Body of pancreas (tissue), 4 donors: ENCODE results near the gene APPBP2. TPM values are rescaled to one million over a fixed set of nuclear protein-coding genes. Genes with fewer than 3 reads are reported as not detected.
"Not testable (repeated sequence)": the region's sequence is repeated elsewhere in the genome, so short reads cannot be mapped to it uniquely, and the experiment has no call there.

Experiments used
- ATAC-seq: fragments of 150-250 bp; one replicate; pipeline ENCODE4 v1.9.1; 2016
- DNase-seq, 4 donors: peaks; one replicate each; pipeline ENCODE4 v3.0.0-alpha.2; 2019
- H3K27ac ChIP-seq, 4 donors: fragments of 200-600 bp; sonication (generic); 1 replicate in 3 of 4; 2 replicates in 1 of 4; pipeline versions ENCODE4 v1.5.1 to v1.6.1; 2016 to 2019; ENCODE audit warnings: mild to moderate bottlenecking in 1 of 4, mixed read lengths in 1 of 4, moderate library complexity in 1 of 4
- H3K27me3 ChIP-seq, 2 donors: fragments of 200-600 bp; sonication (generic); one replicate each; pipeline ENCODE4 v1.6.0; 2016; ENCODE audit warnings: mild to moderate bottlenecking in 1 of 2
- H3K36me3 ChIP-seq, 2 donors: fragments of 200-600 bp; sonication (generic); replicated peaks in 1 of 2; 2 replicates each; pipeline ENCODE4 v1.5.1; 2016; ENCODE audit warnings: low read depth in 2 of 2; ENCODE audit not compliant: insufficient read depth in 1 of 2
- H3K4me1 ChIP-seq: fragments of 200-600 bp; sonication (generic); one replicate; pipeline ENCODE4 v1.6.0; 2016
- H3K4me3 ChIP-seq, 2 donors: fragments of 200-600 bp; sonication (generic); 1 replicate in 1 of 2; 2 replicates in 1 of 2; pipeline ENCODE4 v1.5.1; 2016 to 2019
- H3K9me3 ChIP-seq, 3 donors: fragments of 200-600 bp; sonication (generic); 1 replicate in 2 of 3; 2 replicates in 1 of 3; pipeline ENCODE4 v1.5.1; 2016
- POLR2A ChIP-seq, 3 donors: fragments of 450-650 bp; IDR thresholded peaks; one replicate each; pipeline ENCODE4 v1.6.1; 2016; ENCODE audit warnings: antibody characterized with exemption in 3 of 3, mild to moderate bottlenecking in 2 of 3
- WGBS, 2 donors: methylation state at CpG; one replicate each; pipeline ENCODE4 v1.1.5; 2017; 5-methylcytosine and 5-hydroxymethylcytosine counted together
- intact Hi-C: fragments of 100-400 bp; cut with DNase I; formaldehyde crosslinking; loops from one replicate; pipeline ENCODE4 v1.15.1; 2023
- total RNA-seq, 2 donors: library from RNA; depleted of rRNA; stranded (reverse); fragments of >200 nt; gene quantifications; one replicate each; pipeline ENCODE4 v1.1.0, GENCODE V29; 2016
- TF ChIP-seq, protein P1 (sequence below), 7 experiments: fragments of 450-650 bp in 4 of 7; fragments of 200-600 bp in 3 of 7; sonication (generic) in 3 of 7; IDR thresholded peaks; one replicate each; pipeline ENCODE4 v1.5.1; 2016 to 2019; ENCODE audit warnings: antibody characterized with exemption in 7 of 7

APPBP2 gene
- total RNA-seq, 2 donors from 2014 or later: 10.9 to 15.3 TPM

DNA sequence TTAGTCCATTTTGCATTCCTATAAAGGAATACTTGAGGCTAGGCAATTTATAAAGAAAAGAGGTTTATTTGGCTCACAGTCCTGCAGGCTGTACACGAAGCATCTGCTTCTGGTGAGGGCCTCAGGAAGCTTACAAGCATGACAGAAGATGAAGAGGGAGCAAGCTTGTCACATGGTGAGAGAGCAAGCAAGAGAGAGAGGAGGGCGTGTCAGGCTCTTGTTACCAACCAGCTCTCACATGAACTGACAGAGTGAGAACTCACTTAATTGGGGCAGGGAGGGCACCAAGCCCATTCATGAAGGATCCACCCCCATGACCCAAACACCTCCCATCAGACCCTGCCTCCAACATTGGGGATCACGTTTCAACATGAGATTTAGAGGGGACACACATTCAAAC is 102.2 kb downstream of the APPBP2 start:
- intact Hi-C loops: loop anchor here (10.0 kb wide), 1 partner anchor 319 kb away; no protein-coding TSS in a partner anchor
- Histone ChIP-seq H3K36me3 (no peaks in the 10 kb centered on the region), H3K27me3 (no peaks in the 10 kb centered on the region), H3K27ac (no peak overlapping the region), H3K9me3 (no peaks in the 10 kb centered on the region), H3K4me1 (peaks cover 10% of the 10 kb centered on the region), H3K4me3 (no peak overlapping the region)
- no peak for DNase-seq
- WGBS, 2 donors: 74 to 78% methylated on average over 3 of the region's 3 CpGs
- ATAC-seq: no peak
- TF ChIP-seq, protein P1, sequence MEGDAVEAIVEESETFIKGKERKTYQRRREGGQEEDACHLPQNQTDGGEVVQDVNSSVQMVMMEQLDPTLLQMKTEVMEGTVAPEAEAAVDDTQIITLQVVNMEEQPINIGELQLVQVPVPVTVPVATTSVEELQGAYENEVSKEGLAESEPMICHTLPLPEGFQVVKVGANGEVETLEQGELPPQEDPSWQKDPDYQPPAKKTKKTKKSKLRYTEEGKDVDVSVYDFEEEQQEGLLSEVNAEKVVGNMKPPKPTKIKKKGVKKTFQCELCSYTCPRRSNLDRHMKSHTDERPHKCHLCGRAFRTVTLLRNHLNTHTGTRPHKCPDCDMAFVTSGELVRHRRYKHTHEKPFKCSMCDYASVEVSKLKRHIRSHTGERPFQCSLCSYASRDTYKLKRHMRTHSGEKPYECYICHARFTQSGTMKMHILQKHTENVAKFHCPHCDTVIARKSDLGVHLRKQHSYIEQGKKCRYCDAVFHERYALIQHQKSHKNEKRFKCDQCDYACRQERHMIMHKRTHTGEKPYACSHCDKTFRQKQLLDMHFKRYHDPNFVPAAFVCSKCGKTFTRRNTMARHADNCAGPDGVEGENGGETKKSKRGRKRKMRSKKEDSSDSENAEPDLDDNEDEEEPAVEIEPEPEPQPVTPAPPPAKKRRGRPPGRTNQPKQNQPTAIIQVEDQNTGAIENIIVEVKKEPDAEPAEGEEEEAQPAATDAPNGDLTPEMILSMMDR (IDR thresholded peaks at IDR 0.05): no peak
- no peak for TF ChIP-seq POLR2A (IDR thresholded peaks at IDR 0.05)

DNA sequence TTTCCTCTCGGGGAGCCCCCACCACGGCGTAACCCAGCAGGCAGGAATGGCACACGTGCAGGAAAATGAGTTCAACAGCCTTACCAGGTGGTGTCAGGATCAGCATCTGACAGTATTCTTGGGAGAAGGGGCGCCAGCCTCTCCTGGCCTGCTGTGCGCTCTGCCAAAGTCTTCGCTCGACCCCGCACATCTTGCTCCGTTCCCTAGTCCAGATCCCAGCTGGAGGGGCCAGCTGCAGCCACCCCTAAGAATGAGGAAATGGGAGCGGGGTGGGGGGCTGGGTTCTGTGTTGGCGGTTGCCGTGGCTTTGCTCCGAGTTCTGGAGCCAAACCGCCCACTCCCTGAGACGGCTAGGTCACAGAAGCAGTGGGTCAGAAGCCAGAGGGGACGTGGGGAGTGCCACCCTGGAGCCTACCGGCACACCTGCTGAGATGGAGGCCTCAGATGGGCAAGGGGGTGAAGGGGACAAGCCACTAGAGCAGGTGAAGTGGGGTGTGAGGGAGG is 103.8 kb downstream of the APPBP2 start, which contains the start of gene CHCT1:
CHCT1 (plus strand) TSS at position 328 of the 504 bp plus-strand sequence; CDS start at position 432, 104 bp downstream.
- DNase-seq (no peak), ATAC-seq (no peak)
- intact Hi-C loops: loop anchor here (10.0 kb wide), 1 partner anchor 317 kb away; no protein-coding TSS in a partner anchor
- H3K4me3 ChIP-seq: peak within 1 kb of the TSS; percentile 1 to 17
- H3K4me1 ChIP-seq: peaks cover 10% of the 10 kb centered on the region
- TF ChIP-seq, protein P1 (IDR thresholded peaks at IDR 0.05): no peak
- no peak for TF ChIP-seq POLR2A (IDR thresholded peaks at IDR 0.05)
- H3K9me3 ChIP-seq: no peaks in the 10 kb centered on the region
- H3K36me3 ChIP-seq: no peaks in the 10 kb centered on the region
- H3K27me3 ChIP-seq: no peaks in the 10 kb centered on the region
- peak within 1 kb of the TSS in 1 of 4 donors; percentile 24 for H3K27ac ChIP-seq
- 79 to 86% methylated on average over 18 of the region's 18 CpGs for WGBS, 2 donors

DNA sequence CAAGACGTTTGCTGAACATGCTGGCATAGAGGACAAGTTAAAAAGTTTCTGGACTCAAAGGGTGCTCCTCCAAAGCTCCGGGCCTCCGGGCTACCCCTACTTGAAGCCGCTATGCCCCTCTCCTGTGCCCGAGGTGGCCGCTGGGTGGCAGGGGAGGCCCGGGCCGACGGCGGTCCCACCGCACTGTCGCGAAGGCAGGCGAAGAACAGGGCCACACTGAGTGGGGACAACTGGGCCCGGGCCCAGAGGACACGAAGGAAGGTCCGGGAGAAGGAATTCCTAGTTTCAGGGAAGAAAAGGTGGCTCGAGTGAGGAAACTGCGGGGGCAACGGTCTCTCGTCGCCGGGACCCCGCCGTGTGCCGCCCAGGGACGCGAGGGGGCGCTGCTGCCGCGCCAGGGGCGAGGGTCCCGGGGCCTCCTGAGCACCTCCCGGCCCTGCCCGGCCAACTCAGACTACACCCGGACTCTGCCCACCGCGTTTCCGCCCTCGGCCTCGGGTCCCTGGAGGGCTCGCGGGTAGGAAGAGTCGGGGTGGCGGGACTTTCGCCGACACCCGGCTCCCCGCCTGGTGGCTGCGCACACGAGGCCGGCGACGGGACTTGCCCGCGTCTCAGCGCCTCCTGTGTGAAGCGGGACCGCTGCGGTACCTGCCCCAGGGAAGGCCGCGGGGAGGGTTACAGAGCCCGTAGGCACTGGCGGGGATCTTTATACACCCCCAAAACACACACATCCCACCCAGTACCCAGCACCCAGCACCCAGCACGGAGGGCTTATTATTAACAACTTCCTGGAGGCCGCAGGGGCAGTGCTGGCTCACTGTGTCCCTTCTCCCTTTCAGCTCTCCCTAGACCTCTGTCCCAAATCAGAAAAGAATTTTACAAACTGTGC is 104.5 kb downstream of the APPBP2 start:
- Histone ChIP-seq H3K27ac (peak overlapping the region in 1 of 4 donors; percentile 24), H3K36me3 (no peaks in the 10 kb centered on the region), H3K27me3 (no peaks in the 10 kb centered on the region), H3K4me3 (peak overlapping the region; percentile 1 to 17), H3K9me3 (no peaks in the 10 kb centered on the region), H3K4me1 (peaks cover 10% of the 10 kb centered on the region)
- peak; percentile 93 for ATAC-seq
- TF ChIP-seq, protein P1 (IDR thresholded peaks at IDR 0.05): peak; percentile 72 to 99 (median 88)
- TF ChIP-seq POLR2A (IDR thresholded peaks at IDR 0.05): peak in 1 of 3 donors; percentile 35
- peak; percentile 65 to 74 (median 70) for DNase-seq
- intact Hi-C loops: loop anchor here (10.0 kb wide), 1 partner anchor 317 kb away; no protein-coding TSS in a partner anchor
- 2 to 5% methylated on average over 10 to 66 of the region's 66 CpGs for WGBS, 2 donors

DNA sequence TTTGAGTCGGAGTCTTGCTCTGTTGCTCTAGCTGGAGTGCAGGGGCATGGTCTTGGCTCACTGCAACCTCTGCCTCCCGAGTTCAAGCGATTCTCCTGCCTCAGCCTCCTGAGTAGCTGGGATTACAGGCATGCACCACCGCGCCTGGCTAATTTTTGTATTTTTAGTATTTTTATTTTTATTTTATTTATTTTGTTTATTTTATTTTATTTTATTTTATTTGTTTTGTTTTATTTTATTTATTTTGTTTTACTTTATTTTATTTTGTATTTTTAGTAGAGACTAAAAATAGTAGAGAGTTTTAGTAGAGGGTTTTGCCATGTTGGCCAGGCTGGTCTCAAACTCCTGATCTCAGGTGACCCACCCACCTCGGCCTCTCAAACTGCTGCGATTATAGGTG is 106.2 kb downstream of the APPBP2 start:
- not testable (repeated sequence) for DNase-seq, H3K27me3 ChIP-seq, H3K9me3 ChIP-seq, H3K4me3 ChIP-seq, H3K27ac ChIP-seq, ATAC-seq, H3K36me3 ChIP-seq
- peaks cover 10% of the 10 kb centered on the region for H3K4me1 ChIP-seq
- 83 to 87% methylated on average over 7 of the region's 7 CpGs for WGBS, 2 donors
- intact Hi-C loops: loop anchor here (10.0 kb wide), 1 partner anchor 315 kb away; no protein-coding TSS in a partner anchor

DNA sequence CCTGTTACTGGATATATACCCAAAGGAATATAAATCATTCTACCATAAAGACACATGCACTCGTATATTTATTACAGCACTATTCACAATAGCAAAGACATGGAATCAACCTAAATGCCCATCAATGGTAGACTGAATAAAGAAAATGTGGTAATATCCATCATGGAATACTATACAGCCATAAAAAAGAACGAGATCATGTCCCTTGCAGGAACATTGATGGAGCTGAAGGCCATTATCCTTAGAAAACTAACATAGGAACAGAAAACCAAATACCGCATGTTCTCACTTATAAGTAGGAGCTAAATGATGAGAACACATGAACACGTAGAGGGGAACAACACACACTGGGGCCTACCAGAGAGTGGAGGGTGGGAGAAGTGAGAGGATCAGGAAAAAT is 107.0 kb downstream of the APPBP2 start:
- H3K27me3 ChIP-seq, H3K27ac ChIP-seq, DNase-seq, H3K36me3 ChIP-seq, ATAC-seq, intact Hi-C loops, H3K9me3 ChIP-seq, H3K4me3 ChIP-seq: not testable (repeated sequence)
- peaks cover 10% of the 10 kb centered on the region for H3K4me1 ChIP-seq
- WGBS, 2 donors: 82 to 89% methylated on average over 4 of the region's 4 CpGs
